IMR-90 (cell line): ENCODE data around the gene KIF12. TPM values are rescaled to one million over a fixed set of nuclear protein-coding genes. Genes with fewer than 3 reads are reported as not detected.

Source experiments
- ATAC-seq: fragments of 200-7000 bp; cut with Tn5 transposase; 2 replicates; pipeline ENCODE4 v1.9.1; 2020; ENCODE audit warnings: low read depth, mild to moderate bottlenecking, moderate library complexity
- BruUV-seq: library from RNA; stranded (reverse); fragments of 400-500 nt; replicated peaks from 2 replicates; lab custom pipeline; 2021; lab: Mats Ljungman, UMichigan
- CTCF ChIA-PET: fragments of 300-600 bp; formaldehyde crosslinking; extraction: SDS; loops from one replicate; lab custom pipeline; 2021; ENCODE audit warnings: antibody characterized with exemption; lab: Yijun Ruan, JAX
- POLR2A ChIA-PET: fragments of 300-600 bp; sonication (Branson Sonifier 250); formaldehyde crosslinking; loops from one replicate; lab custom pipeline; 2022; ENCODE audit warnings: antibody characterized with exemption; ENCODE audit not compliant: unreplicated experiment; lab: Charles Lee
- DNase-seq: peaks from one replicate; pipeline ENCODE4 v3.0.0; 2013
- H2AFZ ChIP-seq: replicated peaks from 2 replicates; pipeline ENCODE3; 2013; ENCODE audit warnings: low read length, mild to moderate bottlenecking; ENCODE audit not compliant: poor library complexity
- H2AK5ac ChIP-seq: 2 replicates; pipeline ENCODE4 v1.6.1; 2013; ENCODE audit warnings: low read depth, low read length, inconsistent platforms
- H2AK9ac ChIP-seq: replicated peaks from 2 replicates; pipeline ENCODE3; 2013; ENCODE audit warnings: mild to moderate bottlenecking, low read depth, low read length, moderate library complexity; ENCODE audit not compliant: poor library complexity
- H2BK120ac ChIP-seq: 2 replicates; pipeline ENCODE4 v1.6.1; 2013; ENCODE audit warnings: low read depth, low read length, inconsistent platforms
- H2BK15ac ChIP-seq: 3 replicates; pipeline ENCODE4 v1.6.1; 2013; ENCODE audit warnings: low read depth, low read length, inconsistent platforms
- H2BK20ac ChIP-seq: 2 replicates; pipeline ENCODE4 v1.6.1; 2013; ENCODE audit warnings: low read depth, mild to moderate bottlenecking, inconsistent platforms, low read length, moderate library complexity
- H2BK5ac ChIP-seq: 2 replicates; pipeline ENCODE4 v1.6.1; 2013; ENCODE audit warnings: mild to moderate bottlenecking, low read depth, low read length, inconsistent platforms; ENCODE audit not compliant: poor library complexity, severe bottlenecking
- H3K14ac ChIP-seq: replicated peaks from 2 replicates; pipeline ENCODE4 v1.6.1; 2013; ENCODE audit warnings: low read depth, low read length, inconsistent platforms
- H3K18ac ChIP-seq: 2 replicates; pipeline ENCODE4 v1.6.1; 2013; ENCODE audit warnings: low read depth, low read length, control low read depth
- H3K23ac ChIP-seq: 2 replicates; pipeline ENCODE4 v1.6.1; 2013; ENCODE audit warnings: low read depth, low read length, inconsistent platforms
- H3K27ac ChIP-seq: 2 replicates; pipeline ENCODE4 v1.5.1; 2013; ENCODE audit warnings: mild to moderate bottlenecking, control low read depth, low read length; ENCODE audit not compliant: insufficient read depth
- H3K27me3 ChIP-seq: 2 replicates; pipeline ENCODE4 v1.6.1; 2013; ENCODE audit warnings: low read length; ENCODE audit not compliant: control insufficient read depth, insufficient read depth
- H3K36me3 ChIP-seq: 2 replicates; pipeline ENCODE4 v1.6.1; 2013; ENCODE audit warnings: low read length, mixed read lengths; ENCODE audit not compliant: control insufficient read depth, insufficient read depth
- H3K4ac ChIP-seq: 2 replicates; pipeline ENCODE4 v1.6.1; 2013; ENCODE audit warnings: low read depth, low read length, inconsistent platforms
- H3K4me1 ChIP-seq: 2 replicates; pipeline ENCODE4 v1.6.1; 2013; ENCODE audit warnings: low read length, mixed read lengths; ENCODE audit not compliant: control insufficient read depth, insufficient read depth
- H3K4me2 ChIP-seq: 2 replicates; pipeline ENCODE4 v1.6.1; 2013; ENCODE audit warnings: low read depth, mild to moderate bottlenecking, control low read depth, low read length, moderate library complexity
- H3K4me3 ChIP-seq: 2 replicates; pipeline ENCODE4 v1.5.1; 2013; ENCODE audit warnings: low read depth, mild to moderate bottlenecking, control low read depth, low read length, moderate library complexity; ENCODE audit not compliant: insufficient read depth
- H3K56ac ChIP-seq: 2 replicates; pipeline ENCODE4 v1.6.1; 2013; ENCODE audit warnings: low read length, inconsistent platforms; ENCODE audit not compliant: insufficient read depth; ENCODE audit errors: extremely low read depth
- H3K79me1 ChIP-seq, 2 experiments: 2 replicates each; pipeline ENCODE4 v1.6.1; 2013; ENCODE audit warnings: low read length in 2 of 2, inconsistent platforms in 1 of 2, low read depth in 1 of 2
- H3K9ac ChIP-seq: 2 replicates; pipeline ENCODE4 v1.6.1; 2013; ENCODE audit warnings: low read depth, low read length, control low read depth
- H3K9me1 ChIP-seq: 2 replicates; pipeline ENCODE4 v1.6.1; 2013; ENCODE audit warnings: low read length, inconsistent platforms; ENCODE audit not compliant: insufficient read depth
- H3K9me3 ChIP-seq: 2 replicates; pipeline ENCODE4 v1.6.1; 2013; ENCODE audit warnings: low read length; ENCODE audit not compliant: control insufficient read depth, insufficient read depth
- H4K20me1 ChIP-seq: 2 replicates; pipeline ENCODE4 v1.6.1; 2013; ENCODE audit warnings: low read length, inconsistent platforms; ENCODE audit not compliant: insufficient read depth
- H4K5ac ChIP-seq: 2 replicates; pipeline ENCODE4 v1.6.1; 2013; ENCODE audit warnings: mild to moderate bottlenecking, low read depth, low read length, control low read depth
- H4K8ac ChIP-seq, 2 experiments: 2 replicates each; pipeline ENCODE4 v1.6.1; 2013; ENCODE audit warnings: low read depth in 2 of 2, low read length in 2 of 2, control low read depth in 1 of 2, inconsistent platforms in 1 of 2
- H4K91ac ChIP-seq: 2 replicates; pipeline ENCODE4 v1.6.1; 2013; ENCODE audit warnings: low read depth, low read length, inconsistent platforms; ENCODE audit not compliant: insufficient read depth
- MAFK ChIP-seq: IDR thresholded peaks from 2 replicates; pipeline ENCODE4 v1.6.1; 2012; ENCODE audit warnings: low read depth, low read length, improper control_type of control experiment
- RAD21 ChIP-seq: IDR thresholded peaks from 2 replicates; pipeline ENCODE4 v1.6.1; 2012; ENCODE audit warnings: low read length, improper control_type of control experiment
- whole genome bisulfite sequencing, 2 experiments: methylation state at CpG; one replicate each; pipeline versions ENCODE4 v1.1.5 to v1.1.7; 2013; ENCODE audit warnings: missing lambda C conversion rate in 2 of 2; ENCODE audit not compliant: insufficient read length in 1 of 2; ENCODE audit errors: extremely low coverage in 2 of 2; 5-methylcytosine and 5-hydroxymethylcytosine counted together
- dilution Hi-C: fragments of 300-500 bp; cut with HindIII; formaldehyde crosslinking; loops from one replicate; pipeline ENCODE4 v1.14.3; 2018; ENCODE audit warnings: low sequenced_read_pairs; ENCODE audit not compliant: unreplicated experiment
- in situ Hi-C: fragments of 300-500 bp; cut with MboI; formaldehyde crosslinking; loops from 3 replicates; pipeline ENCODE4 v1.14.3; 2019; ENCODE audit warnings: low sequenced_read_pairs, inconsistent platforms, mixed read lengths
- intact Hi-C: fragments of 100-400 bp; cut with micrococcal nuclease; formaldehyde crosslinking; loops from 2 replicates; pipeline ENCODE4 v1.10.0; 2022
- polyA plus RNA-seq, 3 experiments: library from polyadenylated mRNA; depleted of rRNA; stranded (reverse); fragments of >200 nt; gene quantifications; 2 replicates each; pipeline ENCODE4 v1.2.3, GENCODE V29; 2012; ENCODE audit warnings: low replicate concordance in 1 of 3
- total RNA-seq: library from RNA; depleted of rRNA; stranded (reverse); fragments of >200 nt; gene quantifications from 2 replicates; pipeline ENCODE4 v1.2.3, GENCODE V29; 2012

The KIF12 gene
- total and polyA plus RNA-seq, 2 of the 4 experiments (the other 2 are of a cell fraction): not detected

GRCh38 chr9:114121227-114122135 lies 22.4 kb upstream of the KIF12 start:
- Histone ChIP-seq H3K9me1 (no peaks in the 10 kb centered on the region), H3K36me3 (no peaks in the 10 kb centered on the region), H2BK15ac (no peak overlapping the region), H4K5ac (no peak overlapping the region), H4K20me1 (no peaks in the 10 kb centered on the region), H2AFZ (no peak overlapping the region), H2AK5ac (no peak overlapping the region), H3K23ac (no peak overlapping the region), H2BK5ac (no peak overlapping the region), H3K27me3 (peaks cover 71% of the 10 kb centered on the region), H2BK20ac (no peak overlapping the region), H3K27ac (no peak overlapping the region), H3K79me1 (no peaks in the 10 kb centered on the region), H2AK9ac (no peak overlapping the region), H3K9me3 (0 out of 2 replicates have a peak, but pooled peaks cover 2% of the 10 kb centered on the region), H3K4me3 (no peak overlapping the region), H4K8ac (no peak overlapping the region), H3K9ac (no peak overlapping the region), H3K4me2 (no peak overlapping the region), H3K4ac (no peak overlapping the region), H3K4me1 (no peaks in the 10 kb centered on the region), H2BK120ac (no peak overlapping the region), H4K91ac (no peak overlapping the region), H3K56ac (no peak overlapping the region), H3K14ac (no peak overlapping the region), H3K18ac (no peak overlapping the region)
- ChIA-PET CTCF (no interaction called here), POLR2A (no interaction called here)
- dilution Hi-C loops (no loop called here), intact Hi-C loops (no loop called here), in situ Hi-C loops (no loop called here)
- 40% methylated on average over 3 of the region's 16 CpGs; no CpG with 5 or more reads in 1 of the 2 experiments for WGBS, 2 experiments
- TF ChIP-seq RAD21 (no peak), MAFK (peak; percentile 54)
- BruUV-seq: no TSS peak
- DNase-seq: no peak
- no peak for ATAC-seq
